Pons (tissue), 1 donor: ENCODE measurements around the gene ERN1.
"Not testable (repeated sequence)": the region's sequence is repeated elsewhere in the genome, so short reads cannot be mapped to it uniquely, and the experiment has no call there.

Experiments
- DNase-seq: peaks from one replicate; pipeline ENCODE4 v3.0.0-alpha.2; 2016; ENCODE audit warnings: low spot score

The ERN1 gene

DNA sequence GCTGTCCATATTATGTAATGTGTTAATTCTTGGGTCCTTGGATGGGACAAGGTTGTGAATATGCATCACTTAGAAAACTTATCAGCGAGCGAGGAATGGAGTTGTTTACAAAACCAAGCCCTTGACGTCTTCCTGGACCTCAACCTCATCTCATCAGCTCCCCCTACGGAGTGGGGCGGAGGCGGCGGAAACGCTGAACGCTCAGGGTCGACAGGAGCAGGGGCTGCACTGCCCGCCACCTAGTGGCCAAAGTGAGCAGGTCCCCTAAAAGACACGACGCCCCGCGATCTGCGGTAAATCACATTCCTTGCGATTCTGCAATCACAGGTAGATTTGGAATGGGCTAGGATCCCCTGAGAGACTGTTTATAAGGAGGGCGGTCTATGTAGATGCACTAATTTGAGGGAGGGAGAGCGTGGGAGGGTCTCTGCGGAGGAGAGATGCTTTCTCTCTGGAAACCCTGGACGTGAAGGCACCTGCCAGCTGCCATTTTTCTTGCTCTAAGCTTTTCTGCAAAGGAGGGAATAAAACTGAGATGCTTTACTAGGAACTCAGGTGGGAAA lies 104.1 kb downstream of the ERN1 start:
- peak; percentile 38 for DNase-seq

DNA sequence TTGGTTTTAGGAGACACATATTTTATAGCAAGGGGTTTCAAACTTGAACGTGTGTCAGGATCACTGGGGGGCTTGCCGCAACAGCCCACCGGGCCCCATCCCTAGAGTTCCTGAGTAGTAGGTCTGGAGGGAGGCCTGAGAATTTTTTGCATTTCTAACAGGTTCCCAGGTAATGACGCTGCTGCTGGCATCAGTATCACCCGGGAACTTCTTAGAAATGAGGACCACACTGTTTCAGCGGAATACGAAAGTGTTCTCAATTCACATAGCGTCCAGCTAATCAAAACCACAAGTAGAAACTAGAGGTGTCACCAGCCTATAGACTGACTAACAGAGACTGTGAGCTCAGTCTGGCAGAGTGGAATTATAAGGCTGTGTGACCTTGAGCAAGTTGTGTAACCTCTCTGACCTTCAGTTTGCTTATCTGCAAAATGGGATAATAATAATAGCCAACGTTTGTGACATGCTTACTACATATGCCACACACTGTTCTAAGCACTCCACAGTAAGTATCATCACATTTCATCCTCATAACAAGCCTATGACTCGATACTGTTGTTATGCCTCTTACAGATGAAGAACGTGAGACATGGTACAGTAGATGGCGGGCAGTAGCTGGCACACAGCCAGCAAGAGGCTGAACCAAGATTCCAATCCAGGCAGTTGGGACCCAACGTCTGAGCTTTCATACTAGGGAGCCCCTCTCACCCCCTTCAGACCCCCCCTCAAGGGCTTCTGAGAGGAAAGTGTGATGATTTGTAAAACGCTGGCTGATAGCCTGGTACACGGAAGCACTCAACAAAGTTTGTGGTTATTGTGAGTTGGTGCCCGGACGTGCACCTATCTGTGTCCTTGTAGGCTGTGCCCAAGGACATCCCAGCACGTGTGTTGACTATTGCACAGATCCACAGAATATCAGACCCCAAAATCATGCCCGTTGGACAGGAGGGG lies 104.9 kb downstream of the ERN1 start:
- DNase-seq: no peak

DNA sequence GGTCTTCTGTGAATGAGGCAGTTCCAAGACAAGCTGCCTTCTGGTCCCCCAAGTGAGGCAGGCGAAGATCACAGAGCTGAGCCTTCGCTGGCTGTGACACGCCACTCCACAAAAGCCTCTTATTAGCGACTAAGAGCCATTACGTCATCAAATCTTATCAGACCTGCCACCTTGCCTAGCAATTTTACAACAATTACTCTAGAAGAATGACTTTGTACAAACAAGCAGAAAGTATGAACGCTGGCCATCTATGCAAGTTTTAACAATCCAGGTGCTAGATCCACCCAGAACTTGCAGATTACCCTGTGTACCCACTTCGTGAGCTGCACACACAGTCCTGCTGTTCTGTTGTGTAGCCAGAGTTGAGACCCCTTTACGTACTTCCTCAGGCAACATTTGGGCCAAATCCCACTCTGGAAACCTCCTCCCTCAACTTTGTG lies 105.7 kb downstream of the ERN1 start:
- DNase-seq: no peak

DNA sequence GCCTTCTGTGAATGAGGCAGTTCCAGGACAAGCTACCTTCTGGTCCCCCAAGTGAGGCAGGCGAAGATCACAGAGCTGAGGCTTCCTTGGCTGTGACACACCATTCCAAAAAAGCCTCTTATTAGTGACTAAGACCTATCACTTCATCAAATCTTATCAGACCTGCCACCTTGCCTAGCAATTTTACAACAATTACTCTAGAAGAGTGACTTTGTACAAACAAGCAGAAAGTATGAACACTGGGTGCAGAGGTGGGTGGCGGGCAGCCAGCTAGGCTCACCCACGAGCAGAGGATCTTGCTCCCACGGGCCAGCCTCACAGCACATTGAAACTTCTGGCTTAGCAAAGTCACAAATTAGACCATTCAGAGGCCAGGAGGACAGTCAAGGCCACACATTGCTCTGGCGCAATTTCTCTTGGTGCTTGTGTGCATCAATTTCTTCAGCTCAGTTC lies 107.3 kb downstream of the ERN1 start:
- no peak for DNase-seq

DNA sequence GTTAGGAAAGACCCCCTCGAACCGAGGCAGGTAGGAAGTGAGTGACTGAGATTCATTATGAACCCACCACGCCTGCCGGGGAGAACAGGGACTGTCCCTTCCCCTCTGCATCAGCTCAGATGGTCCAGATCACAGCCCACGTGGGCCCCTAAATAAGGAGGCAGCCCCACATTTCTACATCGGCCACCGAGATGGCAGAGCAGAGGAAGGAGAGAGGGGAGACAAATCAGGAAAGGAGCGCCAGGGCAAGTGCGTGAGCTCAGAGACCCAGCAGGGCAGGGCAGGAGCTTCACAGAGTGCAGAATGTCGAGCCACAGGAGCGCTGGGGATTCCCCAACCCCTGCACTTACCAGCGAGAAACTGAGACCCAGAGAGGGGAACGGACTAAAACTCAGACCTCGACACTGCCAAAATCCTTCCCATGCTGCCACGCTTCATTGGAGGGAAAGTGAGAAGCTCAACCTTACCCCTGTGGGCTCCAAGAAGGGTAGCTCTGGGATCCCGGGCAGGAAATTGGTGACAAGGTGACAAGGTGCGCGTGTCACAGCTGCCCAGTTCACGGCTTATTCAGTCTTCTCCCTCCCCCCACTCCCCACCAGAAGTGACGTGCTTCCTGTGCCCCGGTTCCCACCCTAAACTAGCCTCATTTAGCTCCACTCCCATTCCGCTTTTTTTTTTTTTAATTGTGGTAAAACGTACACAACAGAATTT lies 109.7 kb downstream of the ERN1 start, which contains the start of gene ICAM2:
ICAM2 (minus strand) TSS at position 578 of the 711 bp plus-strand sequence. CDS start 13,942 bp downstream, outside the sequence.
- DNase-seq: peak; percentile 29

DNA sequence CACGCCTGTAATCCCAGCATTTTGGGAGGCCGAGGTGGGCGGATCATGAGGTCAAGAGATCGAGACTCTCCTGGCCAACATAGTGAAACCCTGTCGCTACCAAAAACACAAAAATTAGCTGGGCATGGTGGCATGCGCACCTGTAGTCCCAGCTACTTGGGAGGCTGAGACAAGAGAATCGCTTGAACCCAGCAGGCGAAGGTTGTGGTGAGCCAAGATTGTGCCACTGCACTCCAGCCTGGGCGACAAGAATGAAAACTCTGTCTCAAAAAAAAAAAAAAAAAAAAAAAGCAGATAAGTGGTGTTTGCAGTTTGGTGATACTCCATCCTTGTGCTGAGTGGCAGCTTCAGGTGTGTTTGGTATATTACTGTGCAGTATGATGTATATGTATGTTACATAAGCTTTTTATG lies 110.4 kb downstream of the ERN1 start:
- DNase-seq: not testable (repeated sequence)

DNA sequence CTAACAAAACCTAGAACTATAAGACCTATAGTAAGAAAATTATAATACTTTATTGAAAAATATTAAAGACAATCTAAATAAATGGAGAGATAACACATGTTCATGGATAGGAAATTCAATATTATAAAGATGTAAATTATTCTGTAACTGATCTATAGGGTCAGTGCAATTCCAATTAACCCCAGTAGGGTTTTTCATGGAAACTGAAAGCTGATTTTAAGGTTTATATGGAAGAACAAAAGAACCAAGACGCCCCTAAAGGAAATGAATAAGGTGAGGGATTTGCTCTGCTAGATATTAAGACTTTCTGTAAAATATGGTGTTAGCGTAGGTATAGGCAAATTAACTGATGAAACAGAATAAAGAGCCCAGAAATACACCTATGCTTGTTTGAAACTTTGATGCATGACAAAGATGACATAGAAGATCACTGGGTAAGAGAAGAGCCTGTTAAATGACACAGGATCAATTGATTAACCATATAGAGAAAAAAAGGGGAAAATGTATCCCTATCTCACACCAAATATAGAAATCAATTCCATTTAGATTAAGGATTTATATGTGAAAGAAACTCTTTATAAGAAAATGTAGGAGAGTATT lies 112.5 kb downstream of the ERN1 start:
- no peak for DNase-seq

DNA sequence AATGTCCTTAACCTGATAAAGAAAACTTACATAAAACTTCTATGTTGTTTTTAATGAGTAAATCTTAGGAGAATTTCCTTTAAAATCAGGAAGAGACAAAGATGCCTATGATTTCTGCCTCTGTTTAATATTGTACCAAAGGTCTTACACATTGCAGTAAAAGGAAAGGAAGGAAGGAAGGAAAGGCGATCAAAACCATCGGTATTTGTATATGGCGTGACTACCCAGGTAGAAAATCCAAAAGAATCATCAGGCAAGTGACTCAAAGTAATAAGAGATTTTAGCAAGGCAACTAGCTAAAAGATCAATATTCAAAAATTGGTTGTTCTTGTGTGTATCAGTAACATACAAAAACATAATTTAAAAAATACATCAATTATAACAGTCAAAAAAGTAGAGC lies 113.0 kb downstream of the ERN1 start:
- no peak for DNase-seq

DNA sequence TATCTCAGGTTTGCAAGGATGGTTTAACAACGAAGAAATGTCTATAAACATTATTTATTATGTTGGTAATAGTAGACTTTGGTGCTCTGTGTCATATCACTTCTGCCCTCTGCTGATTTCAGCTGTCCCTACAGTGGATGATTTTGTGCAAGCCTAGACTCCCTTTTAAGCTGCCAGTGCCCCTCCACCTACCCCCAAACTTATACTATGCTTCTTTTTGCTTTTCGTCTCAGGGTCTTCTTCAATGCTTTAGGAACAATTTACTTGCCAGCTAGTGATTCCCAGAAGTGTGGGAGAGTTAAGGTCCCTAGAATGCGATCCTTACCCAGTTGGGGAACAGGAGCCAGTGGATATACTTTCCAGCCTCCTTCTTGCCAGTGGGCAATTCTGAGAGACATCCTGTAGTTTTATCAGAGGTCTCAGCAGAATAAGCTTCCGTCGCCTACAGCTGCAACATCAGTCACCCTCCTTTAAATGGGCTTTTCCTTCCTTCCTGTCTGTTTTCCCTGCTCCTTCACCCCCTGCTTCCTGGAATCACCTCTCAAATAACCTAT lies 113.6 kb downstream of the ERN1 start:
- no peak for DNase-seq

DNA sequence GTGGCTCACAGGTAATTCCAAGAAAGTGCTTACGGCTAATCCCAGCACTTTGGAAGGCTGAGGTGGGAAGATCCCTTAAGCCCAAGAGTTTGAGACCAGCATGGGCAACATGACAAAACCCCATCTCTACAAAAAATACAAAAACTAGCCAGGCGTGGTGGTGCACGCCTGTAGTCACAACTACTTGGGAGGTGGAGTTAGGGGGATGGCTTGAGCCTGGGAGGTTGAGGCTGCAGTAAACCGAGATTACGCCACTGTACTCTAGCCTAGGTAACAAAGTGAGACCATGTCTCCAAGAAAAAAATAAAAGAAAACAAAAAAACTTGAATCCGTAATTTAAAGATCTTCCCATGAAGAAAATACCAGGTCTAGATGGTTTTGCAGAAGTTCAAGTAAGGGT lies 114.5 kb downstream of the ERN1 start:
- no peak for DNase-seq

DNA sequence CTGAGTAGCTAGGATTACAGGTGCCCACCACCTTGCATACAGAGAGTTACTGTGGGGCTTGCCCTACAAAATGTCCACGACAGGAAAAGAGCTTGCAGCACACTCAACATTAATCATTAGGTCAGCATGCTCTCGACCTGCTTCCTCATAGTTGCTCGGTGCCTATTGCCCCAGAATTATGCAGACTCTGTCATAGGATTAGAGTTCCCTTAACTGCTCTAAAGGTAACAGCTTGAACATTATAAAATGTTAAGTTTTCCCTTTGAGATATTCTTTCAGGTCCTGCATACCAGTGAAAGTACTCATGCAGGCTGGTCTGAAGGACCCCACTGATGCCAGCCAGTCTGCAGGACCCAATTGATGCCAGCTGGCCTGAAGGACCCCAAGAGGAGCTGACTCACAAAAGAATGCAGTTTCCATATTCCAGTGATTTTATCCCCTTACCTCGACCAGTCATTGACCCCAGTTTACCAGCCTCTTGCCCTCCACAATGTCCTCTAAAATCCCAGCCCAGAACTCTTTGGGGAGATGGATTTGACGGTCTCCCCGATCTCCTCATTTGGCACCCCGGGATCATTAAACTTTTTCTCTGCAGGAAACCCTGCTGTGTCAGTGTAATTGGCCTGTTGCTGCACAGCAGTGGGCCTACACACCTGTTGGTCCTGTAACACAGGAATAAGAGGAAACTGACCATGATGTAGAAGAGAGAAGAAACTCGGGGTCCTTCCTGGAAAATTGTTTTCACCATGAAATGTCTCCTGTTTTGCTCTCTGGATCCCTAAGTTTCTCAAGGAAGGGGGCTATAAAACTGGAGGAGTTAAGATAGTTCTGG lies 120.2 kb downstream of the ERN1 start:
- DNase-seq: no peak

DNA sequence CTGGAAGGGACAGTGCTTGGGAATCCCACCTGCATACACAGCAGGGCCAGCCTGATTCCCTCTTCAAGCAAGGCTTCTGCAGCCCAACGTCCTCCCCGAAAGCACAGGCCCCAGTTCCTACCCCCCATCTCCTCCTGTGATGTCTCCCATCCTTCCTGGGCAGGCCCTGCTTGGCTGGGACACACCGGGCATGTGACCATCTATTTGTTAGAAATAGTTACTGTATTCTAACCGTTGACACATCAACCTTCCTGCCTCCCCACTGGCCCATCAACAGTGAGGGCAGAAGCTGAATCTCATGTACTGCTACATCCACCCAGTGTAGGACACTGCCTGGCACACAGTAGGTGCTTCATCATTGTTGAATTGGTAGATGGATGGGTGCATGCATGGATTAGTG lies 121.1 kb downstream of the ERN1 start:
- DNase-seq: no peak

DNA sequence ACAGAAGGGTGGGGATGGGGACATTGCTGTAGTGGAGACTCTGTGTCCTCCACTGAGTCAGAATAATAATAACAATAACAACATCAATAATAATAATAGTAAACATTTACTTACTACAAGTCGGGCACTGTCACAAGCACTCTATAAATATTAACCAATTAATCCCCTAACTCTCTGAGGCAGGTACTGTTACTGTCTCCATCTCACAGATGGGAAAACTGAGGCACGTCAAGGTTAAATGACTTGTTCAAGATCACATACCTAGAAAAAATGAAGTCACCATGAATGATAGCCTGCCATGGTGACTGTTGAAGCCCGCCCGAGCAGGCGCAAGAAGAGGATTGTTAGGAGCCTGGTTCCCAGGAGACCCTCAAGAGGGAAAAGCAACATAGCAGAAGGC lies 121.6 kb downstream of the ERN1 start:
- no peak for DNase-seq

DNA sequence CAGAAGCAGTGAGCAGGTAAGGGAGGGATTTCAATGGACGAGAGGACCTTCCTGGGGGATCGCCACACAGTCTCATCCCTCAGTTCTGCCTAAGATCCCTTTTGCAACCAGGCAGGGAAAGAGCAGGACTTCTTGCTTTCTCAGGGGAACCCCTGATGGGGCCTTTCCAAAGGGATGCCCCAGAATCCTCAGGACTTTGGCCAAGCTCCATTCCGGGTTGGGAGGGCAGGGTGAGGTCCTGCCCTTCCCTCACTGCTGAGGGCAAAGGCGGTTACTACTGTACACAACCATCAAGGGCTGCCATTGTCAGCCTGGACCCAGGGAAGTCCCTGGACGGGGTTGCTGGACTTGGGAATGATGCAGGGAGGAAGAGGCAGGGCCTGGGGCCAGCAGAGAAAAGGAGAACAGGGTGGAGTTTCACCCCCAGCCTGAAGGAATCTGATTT lies 122.1 kb downstream of the ERN1 start:
- no peak for DNase-seq

DNA sequence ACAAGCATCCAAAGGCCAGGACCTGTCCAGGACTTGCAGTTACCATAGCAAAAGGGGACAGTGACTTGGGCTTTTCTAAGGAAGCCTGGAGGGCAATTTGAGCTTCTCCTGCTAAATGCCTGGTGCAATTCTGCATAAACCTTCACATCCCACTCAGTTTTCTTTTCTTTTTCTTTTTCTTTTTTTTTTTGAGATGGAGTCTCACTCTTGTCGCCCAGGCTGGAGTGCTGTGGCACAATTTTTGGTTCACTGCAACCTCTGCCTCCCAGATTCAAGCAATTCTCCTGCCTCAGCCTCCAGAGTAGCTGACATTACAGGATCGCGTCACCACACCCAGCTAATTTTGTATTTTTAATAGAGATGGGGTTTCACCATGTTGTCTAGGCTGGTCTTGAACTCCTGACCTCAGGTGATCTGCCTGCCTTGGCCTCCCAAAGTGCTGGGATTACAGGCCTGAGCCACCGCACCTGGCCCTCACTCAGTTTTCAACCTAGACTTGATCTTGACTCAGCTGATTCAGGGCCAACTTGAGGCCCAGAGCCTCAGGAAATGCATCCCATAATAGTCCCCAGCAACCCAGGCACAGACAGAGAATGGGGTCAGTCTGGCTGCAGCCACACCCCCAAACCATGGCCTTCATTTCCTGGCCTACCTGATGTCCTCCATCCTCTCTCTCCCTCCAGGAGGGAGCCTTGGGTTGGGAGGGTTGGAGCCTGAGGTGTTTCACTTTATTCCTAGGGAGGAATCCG lies 122.7 kb downstream of the ERN1 start:
- not testable (repeated sequence) for DNase-seq

DNA sequence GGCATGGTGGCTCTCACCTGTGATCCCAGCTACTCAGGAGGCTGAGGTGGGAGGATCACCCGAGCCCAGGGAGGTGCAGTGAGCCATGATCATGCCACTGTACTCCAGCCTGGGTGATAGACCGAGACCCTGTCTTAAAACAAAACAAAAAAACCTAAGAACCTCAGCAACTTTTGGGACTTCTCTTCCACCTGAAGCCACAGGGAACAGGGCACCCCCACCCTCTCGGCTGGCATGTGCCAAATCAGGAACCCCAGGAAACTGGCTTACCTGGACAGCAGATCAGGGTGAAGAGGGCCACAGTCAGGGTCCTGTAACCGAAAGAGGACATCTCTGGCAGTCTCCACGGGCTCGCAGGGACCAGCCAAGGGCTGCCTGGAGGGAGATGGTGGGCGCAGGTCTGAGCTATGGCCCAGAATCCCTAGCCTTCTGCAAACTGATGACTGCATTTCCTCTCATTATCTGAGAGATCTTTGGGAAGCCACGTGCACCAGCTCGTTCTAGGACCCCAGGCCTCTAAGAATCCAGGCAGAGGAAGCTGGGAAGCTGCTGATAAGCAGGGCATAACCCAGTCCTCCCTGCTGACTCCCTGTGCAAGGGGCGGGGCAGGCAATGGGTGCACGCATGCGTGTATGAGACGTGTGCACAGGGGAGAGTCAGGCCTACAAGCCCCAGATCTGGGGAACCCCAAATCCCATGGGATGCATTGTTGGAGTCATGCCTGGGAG lies 123.4 kb downstream of the ERN1 start:
- no peak for DNase-seq

DNA sequence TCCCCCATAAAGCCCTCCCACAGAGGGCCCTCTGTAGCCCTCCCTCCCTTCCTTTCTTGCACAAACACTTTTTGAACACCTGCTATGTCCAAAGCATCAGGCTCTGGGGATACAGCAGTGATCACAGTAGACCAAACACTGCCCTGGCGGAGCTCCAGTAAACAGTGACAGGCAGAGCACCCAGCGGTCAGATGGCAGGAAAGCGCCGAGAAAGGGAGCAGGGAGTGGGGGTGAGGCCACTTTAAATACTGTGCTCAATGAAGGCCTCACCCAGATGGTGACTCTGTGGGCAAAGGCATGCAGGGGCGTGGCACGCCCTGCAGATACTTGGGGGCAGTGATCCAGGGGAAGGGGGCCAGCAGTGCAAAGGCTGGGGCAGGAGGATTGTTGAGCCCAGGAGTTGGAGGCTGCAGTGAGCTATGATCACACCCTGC lies 124.2 kb downstream of the ERN1 start:
- DNase-seq: no peak

DNA sequence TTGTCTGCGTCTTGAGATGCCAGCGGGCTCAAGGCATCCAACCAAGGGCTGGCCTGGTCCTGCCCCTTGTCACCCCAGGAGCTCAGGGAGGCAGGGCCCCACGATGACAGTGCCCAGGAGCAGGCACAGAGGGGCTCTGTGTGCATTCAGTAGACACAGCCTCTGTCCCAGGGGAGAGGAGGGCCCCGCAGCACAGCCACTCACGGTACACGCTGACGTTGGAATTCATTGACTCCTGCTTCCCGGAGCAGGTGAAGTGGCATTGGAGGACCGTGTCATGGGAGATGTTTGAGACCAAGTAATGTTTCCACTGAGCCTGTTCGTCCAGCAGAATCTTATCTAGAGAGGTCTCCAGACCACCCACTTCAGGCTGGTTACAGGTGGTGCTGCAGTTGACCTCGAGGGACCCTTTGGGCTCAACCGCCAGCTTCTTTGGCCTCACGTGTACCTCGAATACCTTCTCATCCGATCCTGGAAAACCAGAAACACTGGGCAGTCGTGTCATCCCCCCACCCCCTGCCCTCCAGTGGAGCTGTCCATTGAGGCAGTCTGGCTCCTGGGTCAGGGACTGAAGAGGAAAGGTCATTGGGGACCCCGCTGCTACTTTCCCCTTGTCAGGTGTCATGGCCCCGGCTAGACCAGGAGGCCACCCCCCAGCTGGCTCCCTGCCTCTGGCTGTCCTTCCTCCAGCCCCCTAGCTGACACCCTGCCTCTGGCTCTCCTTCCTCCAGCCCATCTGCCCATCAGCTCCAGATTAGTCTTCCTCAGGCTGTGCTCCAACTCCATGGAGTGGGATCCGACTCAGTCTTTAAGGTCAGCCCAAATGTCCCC lies 124.8 kb downstream of the ERN1 start:
- no peak for DNase-seq
